ENCODE measurements around the gene GMDS. TPM values are rescaled to one million over a fixed set of nuclear protein-coding genes. Genes with fewer than 3 reads are reported as not detected.

The GMDS gene
- total RNA-seq, 1 experiment from 2014 or later = 31.1 TPM

DNA sequence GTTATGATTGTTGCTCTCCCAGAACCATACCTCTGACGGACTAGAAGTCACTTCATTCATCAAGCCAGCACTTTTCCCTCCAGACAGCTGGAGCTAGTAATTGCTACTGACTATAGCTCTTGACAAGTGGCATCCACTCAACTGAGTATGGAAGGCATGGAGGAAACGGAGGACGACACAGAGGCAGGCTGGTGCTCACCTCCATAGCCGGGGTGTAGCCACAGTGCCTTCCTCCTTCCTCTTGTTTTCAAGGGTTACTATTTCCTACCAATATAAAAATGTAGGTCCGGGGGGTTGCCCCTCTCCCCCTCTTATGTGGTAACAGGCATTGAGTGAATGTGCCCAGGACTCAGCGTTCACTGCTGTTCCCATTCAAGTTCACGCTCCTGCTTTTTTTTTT, 659.1 kb downstream of the GMDS start:
- POLR2A ChIA-PET = no interaction called here
- Mint-ChIP-seq H3K4me3 (ENCODE audit: unreplicated experiment) (no peak overlapping the region), H3K27me3 (ENCODE audit: insufficient read depth, unreplicated experiment) (peaks cover 2% of the 10 kb centered on the region), H3K36me3 (ENCODE audit: insufficient read depth, unreplicated experiment) (no peaks in the 10 kb centered on the region), H3K9me3 (ENCODE audit: unreplicated experiment) (no peaks in the 10 kb centered on the region), H3K27ac (ENCODE audit: unreplicated experiment) (no peak overlapping the region), H3K4me1 (ENCODE audit: low read depth, unreplicated experiment) (peaks cover 13% of the 10 kb centered on the region)
- H3K4me3 ChIP-seq (ENCODE audit: low read depth, low read length) = no peak overlapping the region
- H3K9me3 ChIP-seq = no peaks in the 10 kb centered on the region
- DNase-seq = no peak
- intact Hi-C loops (cut with micrococcal nuclease; ENCODE audit: unreplicated experiment) = no loop called here
- TF ChIP-seq, protein P1, sequence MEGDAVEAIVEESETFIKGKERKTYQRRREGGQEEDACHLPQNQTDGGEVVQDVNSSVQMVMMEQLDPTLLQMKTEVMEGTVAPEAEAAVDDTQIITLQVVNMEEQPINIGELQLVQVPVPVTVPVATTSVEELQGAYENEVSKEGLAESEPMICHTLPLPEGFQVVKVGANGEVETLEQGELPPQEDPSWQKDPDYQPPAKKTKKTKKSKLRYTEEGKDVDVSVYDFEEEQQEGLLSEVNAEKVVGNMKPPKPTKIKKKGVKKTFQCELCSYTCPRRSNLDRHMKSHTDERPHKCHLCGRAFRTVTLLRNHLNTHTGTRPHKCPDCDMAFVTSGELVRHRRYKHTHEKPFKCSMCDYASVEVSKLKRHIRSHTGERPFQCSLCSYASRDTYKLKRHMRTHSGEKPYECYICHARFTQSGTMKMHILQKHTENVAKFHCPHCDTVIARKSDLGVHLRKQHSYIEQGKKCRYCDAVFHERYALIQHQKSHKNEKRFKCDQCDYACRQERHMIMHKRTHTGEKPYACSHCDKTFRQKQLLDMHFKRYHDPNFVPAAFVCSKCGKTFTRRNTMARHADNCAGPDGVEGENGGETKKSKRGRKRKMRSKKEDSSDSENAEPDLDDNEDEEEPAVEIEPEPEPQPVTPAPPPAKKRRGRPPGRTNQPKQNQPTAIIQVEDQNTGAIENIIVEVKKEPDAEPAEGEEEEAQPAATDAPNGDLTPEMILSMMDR (IDR thresholded peaks at IDR 0.05; ENCODE audit: insufficient read depth in 1 of 2, low read depth in 1 of 2, low read length in 1 of 2, severe bottlenecking in 1 of 2, unreplicated experiment in 1 of 2) = no peak
- no peaks in the 10 kb centered on the region for H3K36me3 ChIP-seq (ENCODE audit: control insufficient read depth, insufficient read depth, low read length)
- H3K27me3 ChIP-seq (replicated peaks; ENCODE audit: control insufficient read depth, insufficient read depth, low read length) = no peaks in the 10 kb centered on the region
- CTCF ChIA-PET = no interaction called here
- no TSS peak for BruUV-seq (replicated peaks)
- H3K4me1 ChIP-seq = peaks cover 10% of the 10 kb centered on the region; the same call in 1 of the 2 replicates

DNA sequence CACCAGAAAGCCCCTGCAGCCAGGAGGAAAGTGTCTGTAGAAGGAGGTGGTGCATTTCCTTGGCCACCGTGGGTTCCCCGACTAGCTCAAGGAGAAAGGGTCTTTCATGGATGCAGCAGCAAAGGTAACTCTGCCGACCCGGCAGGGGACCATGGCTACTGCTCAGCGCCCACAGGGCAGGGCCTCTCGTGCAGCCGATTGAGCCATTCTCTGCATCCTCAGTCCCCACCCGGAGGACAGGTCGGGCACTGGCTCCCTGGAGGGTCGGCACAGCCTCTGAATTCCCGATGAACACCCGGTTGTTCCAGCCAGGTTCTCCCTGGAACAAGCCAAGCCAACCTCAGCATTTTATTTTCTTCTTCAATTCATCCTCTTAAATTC, 659.7 kb downstream of the GMDS start:
- TF ChIP-seq, protein P1 (IDR thresholded peaks at IDR 0.05; ENCODE audit: insufficient read depth in 1 of 2, low read depth in 1 of 2, low read length in 1 of 2, severe bottlenecking in 1 of 2, unreplicated experiment in 1 of 2) = no peak
- Mint-ChIP-seq H3K27me3 (ENCODE audit: insufficient read depth, unreplicated experiment) (peaks cover 2% of the 10 kb centered on the region), H3K9me3 (ENCODE audit: unreplicated experiment) (no peaks in the 10 kb centered on the region), H3K4me1 (ENCODE audit: low read depth, unreplicated experiment) (peaks cover 13% of the 10 kb centered on the region), H3K27ac (ENCODE audit: unreplicated experiment) (no peak overlapping the region), H3K4me3 (ENCODE audit: unreplicated experiment) (no peak overlapping the region), H3K36me3 (ENCODE audit: insufficient read depth, unreplicated experiment) (no peaks in the 10 kb centered on the region)
- Histone ChIP-seq H3K9me3 (no peaks in the 10 kb centered on the region), H3K4me3 (ENCODE audit: low read depth, low read length) (no peak overlapping the region), H3K4me1 (peaks cover 10% of the 10 kb centered on the region; the same call in 1 of the 2 replicates), H3K27me3 (replicated peaks; ENCODE audit: control insufficient read depth, insufficient read depth, low read length) (no peaks in the 10 kb centered on the region), H3K36me3 (ENCODE audit: control insufficient read depth, insufficient read depth, low read length) (no peaks in the 10 kb centered on the region)
- no peak for DNase-seq
- intact Hi-C loops (cut with micrococcal nuclease; ENCODE audit: unreplicated experiment) = no loop called here
- ChIA-PET CTCF (no interaction called here), POLR2A (no interaction called here)
- BruUV-seq (replicated peaks) = no TSS peak

DNA sequence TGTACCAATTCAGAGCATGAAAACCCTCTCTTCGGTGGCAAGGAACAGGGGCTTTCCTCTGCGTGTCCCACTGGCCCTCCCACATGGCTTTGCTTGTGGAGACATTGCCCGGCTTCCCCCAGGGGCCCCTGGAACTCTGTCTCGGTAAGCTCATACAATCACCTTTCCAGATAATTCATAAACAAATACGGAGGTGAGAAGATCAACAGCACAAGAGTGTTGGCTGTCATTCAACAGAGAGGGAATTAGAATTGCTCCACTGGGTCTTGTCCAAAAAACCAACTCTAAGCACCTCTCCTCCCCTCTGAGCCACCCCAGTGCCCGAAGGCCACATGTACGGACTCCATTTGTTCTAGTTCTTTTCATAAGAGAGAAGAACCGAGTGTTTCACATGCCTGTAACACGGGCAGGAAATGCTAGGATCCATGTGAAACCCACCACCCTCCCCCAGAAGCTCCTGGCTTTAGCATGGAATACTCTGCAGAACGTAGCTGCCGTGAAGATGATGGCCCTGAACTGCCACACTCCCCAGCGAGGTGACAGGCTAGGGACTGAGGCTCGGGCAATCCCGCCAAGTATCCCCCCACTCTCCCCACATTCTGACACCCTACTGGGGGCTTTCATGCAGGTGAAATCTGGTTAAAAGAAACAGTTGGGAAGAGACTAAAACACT, 660.3 kb downstream of the GMDS start:
- intact Hi-C loops (cut with micrococcal nuclease; ENCODE audit: unreplicated experiment) = no loop called here
- no TSS peak for BruUV-seq (replicated peaks)
- no peaks in the 10 kb centered on the region for H3K36me3 Mint-ChIP-seq (ENCODE audit: insufficient read depth, unreplicated experiment)
- no peaks in the 10 kb centered on the region for H3K36me3 ChIP-seq (ENCODE audit: control insufficient read depth, insufficient read depth, low read length)
- H3K4me3 ChIP-seq (ENCODE audit: low read depth, low read length) = no peak overlapping the region
- peaks cover 10% of the 10 kb centered on the region; the same call in 1 of the 2 replicates for H3K4me1 ChIP-seq
- TF ChIP-seq, protein P1 (IDR thresholded peaks at IDR 0.05; ENCODE audit: insufficient read depth in 1 of 2, low read depth in 1 of 2, low read length in 1 of 2, severe bottlenecking in 1 of 2, unreplicated experiment in 1 of 2) = no peak
- no peak overlapping the region for H3K27ac Mint-ChIP-seq (ENCODE audit: unreplicated experiment)
- ChIA-PET POLR2A (no interaction called here), CTCF (no interaction called here)
- H3K27me3 ChIP-seq (replicated peaks; ENCODE audit: control insufficient read depth, insufficient read depth, low read length) = no peaks in the 10 kb centered on the region
- no peak for DNase-seq
- H3K4me1 Mint-ChIP-seq (ENCODE audit: low read depth, unreplicated experiment) = peaks cover 13% of the 10 kb centered on the region
- H3K27me3 Mint-ChIP-seq (ENCODE audit: insufficient read depth, unreplicated experiment) = peaks cover 2% of the 10 kb centered on the region
- no peaks in the 10 kb centered on the region for H3K9me3 Mint-ChIP-seq (ENCODE audit: unreplicated experiment)
- H3K9me3 ChIP-seq = no peaks in the 10 kb centered on the region
- no peak overlapping the region for H3K4me3 Mint-ChIP-seq (ENCODE audit: unreplicated experiment)

Data from Caco-2 (cell line).